Activated T-cell treated with anti-CD3 and anti-CD28 coated beads for 48 hours (primary cell): ENCODE measurements around the gene AP1M2.
A peak's percentile ranks its signal among the peaks of the same experiment; 100 is the strongest.
"Not testable (repeated sequence)": the region's sequence is repeated elsewhere in the genome, so short reads cannot be mapped to it uniquely, and the experiment has no call there.

Source experiments
- DNase-seq: peaks from one replicate; pipeline ENCODE4 v3.0.0-alpha.2; 2020; ENCODE audit warnings: low read depth

AP1M2 gene

GRCh38 chr19:10565028-10565566 lies 22.0 kb downstream of the AP1M2 start:
- DNase-seq, result peak; percentile 52

DNA sequence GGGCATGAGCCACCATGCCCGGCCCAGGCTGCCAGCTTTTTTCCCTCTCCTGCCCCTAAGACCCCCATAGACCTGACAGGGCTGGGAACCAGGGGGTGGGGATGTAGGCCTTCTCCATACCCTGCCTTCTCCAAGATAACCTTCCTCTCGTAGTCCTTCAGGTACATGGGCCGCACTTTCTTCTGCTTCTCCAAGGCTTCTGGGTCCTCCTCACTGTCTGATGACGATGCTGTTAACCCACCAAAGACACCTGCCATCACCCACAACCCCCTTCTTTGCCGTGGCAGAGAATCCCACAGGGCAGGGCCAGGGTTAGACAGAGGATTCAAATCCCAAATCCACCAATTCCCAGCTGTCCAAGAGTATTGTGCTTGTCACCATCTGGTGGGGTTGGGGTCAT lies 24.5 kb downstream of the AP1M2 start:
- DNase-seq, result no peak

DNA sequence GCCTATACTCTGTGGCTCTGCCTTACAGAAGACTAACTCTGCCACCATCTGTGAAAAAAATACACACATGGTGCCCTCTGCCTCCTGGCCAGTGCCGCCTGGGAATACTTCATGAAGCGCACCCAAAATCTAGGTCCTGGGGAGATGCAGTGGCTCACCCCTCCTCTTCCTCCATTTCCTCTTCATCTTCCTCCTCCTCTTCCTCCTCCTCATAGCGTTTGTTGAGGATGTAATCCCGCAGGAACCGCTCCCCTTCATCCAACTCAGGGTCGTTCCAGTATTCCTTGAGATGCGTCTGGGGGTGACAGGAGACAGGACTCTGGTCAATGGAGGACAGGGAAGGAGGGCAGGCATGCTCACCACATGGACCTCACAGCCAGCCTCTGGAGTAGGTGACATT lies 27.0 kb downstream of the AP1M2 start:
- no peak for DNase-seq

GRCh38 chr19:10557603-10558197 lies 29.4 kb downstream of the AP1M2 start:
- no peak for DNase-seq

DNA sequence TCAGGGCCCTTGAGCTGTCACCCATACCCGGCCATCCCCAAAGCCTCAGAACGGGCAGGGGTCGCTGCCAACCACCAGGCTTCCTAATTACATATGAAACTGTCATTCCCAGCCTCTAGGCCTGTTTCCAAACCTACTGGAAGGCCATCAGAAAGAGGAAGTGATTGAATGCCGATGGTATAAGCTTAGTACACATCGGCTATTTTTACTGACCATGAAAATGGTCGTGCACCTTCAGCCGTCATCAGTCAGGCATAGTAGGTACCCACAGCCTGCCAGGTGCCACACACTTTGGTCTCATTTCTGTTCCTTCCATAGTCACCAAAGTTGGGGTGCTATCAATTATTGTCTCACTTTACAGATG lies 31.5 kb downstream of the AP1M2 start:
- no peak for DNase-seq

GRCh38 chr19:10554760-10555609 lies 32.1 kb downstream of the AP1M2 start:
- no peak for DNase-seq

- DNase-seq, result no peak
Observed at GRCh38 chr19:10553943-10554381, 33.1 kb downstream of the AP1M2 start.

DNA sequence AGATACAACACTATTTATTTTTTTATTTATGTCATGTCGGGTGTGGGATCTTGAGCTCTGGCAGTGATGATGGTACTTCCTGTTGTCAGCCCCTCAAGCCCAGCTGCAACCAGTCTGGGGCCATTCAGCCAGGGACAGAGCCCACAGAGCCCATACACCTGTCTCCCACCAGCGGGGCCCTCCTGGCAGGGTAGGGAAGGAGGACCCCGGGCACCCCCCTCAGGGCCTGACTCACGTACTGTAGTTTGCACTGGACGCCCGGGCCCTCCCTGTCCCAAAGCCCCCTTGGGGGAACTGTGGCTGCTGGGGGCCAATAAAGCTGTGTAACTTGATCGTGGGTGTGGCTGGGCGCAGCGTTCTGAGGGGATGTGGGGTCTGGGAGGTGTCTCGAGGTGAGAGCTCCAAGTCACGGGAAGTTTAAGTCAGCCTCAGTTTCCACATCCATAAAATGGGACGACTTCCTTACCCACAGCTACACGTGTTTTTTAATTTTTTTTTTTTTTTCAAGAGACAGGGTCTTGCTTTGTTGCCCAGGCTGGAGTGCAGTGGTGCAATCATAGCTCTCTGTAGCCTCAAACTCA lies 33.9 kb downstream of the AP1M2 start:
- no peak for DNase-seq

GRCh38 chr19:10552510-10553053 lies 34.5 kb downstream of the AP1M2 start:
- DNase-seq, result no peak

DNA sequence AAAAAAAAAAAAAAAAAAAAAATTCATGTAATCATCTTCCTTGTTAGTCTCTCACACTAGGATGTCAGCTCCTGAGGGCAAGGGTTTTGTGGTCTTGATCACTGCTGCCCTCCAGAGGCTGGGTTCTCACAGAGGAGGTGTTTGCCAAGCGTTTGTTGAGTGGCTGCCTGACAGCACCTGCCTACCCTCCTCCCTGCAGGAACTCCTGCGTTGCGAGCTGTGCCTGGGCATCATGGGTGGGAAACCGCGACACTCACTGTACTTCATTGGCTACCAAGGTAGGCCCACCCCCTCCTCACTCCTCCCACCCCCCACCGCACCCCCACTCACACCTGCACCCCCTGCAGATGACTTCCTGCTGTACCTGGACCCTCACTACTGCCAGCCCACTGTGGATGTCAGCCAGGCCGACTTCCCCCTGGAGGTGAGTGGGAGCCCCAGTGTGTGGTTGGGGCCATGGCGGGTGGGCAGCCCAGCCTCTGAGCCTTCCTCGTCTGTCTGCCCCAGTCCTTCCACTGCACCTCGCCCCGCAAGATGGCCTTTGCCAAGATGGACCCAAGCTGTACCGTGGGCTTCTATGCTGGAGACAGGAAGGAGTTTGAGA lies 35.3 kb downstream of the AP1M2 start:
- DNase-seq, result no peak

DNA sequence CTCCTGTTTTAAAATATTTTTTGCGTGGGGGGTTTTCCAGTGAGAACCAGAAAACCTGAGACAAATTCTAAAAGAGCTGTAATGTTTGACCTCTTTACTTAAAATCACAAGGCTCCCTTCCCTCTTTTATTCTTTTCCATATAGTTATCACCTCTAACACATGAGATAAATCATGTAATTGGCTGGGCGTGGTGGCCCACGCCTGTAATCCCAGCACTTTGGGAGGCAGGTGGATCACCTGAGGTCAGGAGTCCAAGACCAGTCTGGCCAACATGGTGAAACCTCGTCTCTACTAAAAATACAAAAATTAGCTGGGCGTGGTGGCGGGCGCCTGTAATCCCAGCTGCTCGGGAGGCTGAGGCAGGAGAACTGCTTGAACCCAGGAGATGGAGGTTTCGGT lies 36.1 kb downstream of the AP1M2 start:
- not testable (repeated sequence) for DNase-seq

DNA sequence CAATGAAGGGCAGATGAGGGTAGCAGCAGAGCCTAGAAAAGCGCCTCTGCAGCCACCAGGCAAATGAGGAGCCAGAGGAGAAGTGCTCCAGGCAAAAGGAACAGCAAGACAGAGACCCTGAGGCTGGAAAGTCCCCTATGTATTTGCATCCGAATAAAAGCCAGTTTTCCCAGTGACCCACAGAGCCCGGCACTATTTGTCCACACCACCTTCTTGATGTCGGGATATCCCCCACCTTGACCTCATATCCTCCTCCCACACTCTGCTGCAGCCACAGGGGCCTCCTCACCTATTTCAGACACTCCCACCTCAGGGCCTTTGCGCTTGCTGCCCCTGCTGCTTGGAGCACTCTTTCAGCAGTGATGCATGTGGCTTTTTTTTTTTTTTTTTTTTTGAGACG lies 36.8 kb downstream of the AP1M2 start:
- no peak for DNase-seq

GRCh38 chr19:10549733-10550132 lies 37.4 kb downstream of the AP1M2 start:
- DNase-seq, result no peak

GRCh38 chr19:10548746-10549276 lies 38.3 kb downstream of the AP1M2 start:
- DNase-seq, result no peak

DNA sequence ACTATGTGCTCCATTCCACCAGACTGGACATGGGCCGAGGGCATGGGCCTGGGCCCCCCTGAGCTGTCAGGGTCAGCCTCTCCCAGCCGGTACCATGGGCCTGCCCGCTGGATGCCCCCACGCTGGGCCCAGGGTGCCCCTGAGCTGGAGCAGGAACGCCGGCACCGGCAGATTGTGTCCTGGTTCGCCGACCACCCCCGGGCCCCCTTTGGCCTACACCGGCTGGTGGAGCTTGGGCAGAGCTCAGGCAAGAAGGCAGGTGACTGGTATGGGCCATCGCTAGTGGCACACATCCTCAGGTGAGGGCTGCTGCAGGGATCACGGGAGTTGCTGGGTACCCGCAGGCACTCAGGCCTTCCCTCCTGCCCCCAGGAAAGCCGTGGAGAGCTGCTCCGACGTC lies 40.3 kb downstream of the AP1M2 start:
- DNase-seq, result no peak

- DNase-seq, result no peak
Observed at GRCh38 chr19:10544753-10545251, 42.3 kb downstream of the AP1M2 start.

- no peak for DNase-seq
Observed at GRCh38 chr19:10544242-10544752, 42.8 kb downstream of the AP1M2 start.

GRCh38 chr19:10543420-10544241 lies 43.5 kb downstream of the AP1M2 start, which contains the start of gene ATG4D:
TSS of gene ATG4D (plus strand) at chr19:10543904. CDS start at chr19:10544091, 187 bp downstream.
- peak; percentile 78 for DNase-seq

DNA sequence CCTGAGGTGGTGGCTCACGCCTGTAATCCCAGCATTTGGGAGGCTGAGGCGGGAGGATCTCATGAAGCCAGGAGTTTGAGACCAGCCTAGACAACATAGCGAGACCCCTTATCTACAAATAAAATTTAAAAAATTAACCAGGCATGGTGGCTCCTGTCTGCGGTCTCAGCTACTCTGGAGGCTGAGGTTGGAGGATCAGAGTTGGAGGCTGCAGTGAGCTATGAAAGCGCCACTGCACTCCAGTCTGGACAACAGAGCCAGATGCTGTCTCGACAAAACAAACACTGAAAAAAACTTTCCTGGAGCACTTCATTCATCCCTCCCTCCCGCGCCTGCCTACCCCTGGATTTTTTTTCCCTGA lies 44.1 kb downstream of the AP1M2 start:
- DNase-seq, result no peak

DNA sequence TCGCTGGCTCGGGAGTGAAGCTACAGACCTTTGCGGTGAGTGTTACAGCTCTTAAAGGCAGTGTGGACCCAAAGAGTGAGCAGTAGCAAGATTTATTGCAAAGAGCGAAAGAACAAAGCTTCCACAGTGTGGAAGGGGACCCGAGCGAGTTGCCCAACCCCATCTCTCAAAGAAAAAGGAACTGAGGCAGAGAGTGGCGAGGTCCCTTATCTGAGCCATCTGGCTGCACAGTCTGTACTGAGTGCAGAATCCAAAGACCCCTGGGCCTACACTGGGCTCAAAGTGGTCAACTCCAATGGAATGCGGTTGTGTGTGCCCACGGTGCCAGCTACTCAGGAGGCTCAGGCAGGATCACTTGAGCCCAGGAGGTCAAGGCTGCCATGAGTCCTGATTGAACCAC lies 48.1 kb downstream of the AP1M2 start:
- DNase-seq, result not testable (repeated sequence)
